ENCODE measurements around the gene ACOX1.

DNA sequence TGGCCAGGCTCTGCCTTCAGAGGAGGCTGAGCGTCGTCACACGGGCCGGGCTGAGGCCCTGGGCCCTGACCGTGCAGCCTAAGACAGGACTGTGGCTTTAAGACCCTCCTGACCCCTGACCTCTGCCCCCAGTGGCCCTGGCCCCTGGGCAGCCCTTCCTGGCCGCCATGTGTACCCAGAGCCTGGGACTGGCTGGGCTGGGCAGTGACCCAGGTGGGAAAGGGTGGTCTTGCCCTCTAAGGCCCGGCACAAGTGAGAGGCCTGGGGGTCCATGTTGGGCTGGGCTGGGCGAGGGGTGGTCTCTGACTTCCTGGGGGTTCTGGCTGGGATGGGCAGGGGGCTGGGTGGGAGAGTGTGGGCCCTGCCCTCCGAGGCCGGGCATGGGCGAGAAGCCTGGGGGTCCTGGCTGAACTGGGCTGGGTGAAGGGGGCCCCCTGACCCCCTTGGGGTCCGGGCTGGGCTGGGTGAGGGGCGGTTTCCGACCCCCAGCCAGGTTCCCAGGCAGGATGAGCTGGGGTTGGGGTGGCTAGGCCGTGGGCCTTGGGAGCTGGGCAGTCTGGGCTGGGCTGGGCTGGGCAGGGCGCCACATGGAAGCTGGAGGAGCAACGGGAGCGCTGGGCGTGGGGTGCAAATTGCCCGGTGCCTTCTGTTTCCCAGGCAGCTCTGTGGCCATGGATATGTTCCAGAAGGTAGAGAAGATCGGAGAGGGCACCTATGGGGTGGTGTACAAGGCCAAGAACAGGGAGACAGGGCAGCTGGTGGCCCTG is 22.0 kb upstream of the ACOX1 start, which contains the start of gene CDK3:
- TF ChIP-seq EZH2 (IDR thresholded peaks at IDR 0.05; ENCODE audit: low read length) = no peak
- TF ChIP-seq, protein P1, sequence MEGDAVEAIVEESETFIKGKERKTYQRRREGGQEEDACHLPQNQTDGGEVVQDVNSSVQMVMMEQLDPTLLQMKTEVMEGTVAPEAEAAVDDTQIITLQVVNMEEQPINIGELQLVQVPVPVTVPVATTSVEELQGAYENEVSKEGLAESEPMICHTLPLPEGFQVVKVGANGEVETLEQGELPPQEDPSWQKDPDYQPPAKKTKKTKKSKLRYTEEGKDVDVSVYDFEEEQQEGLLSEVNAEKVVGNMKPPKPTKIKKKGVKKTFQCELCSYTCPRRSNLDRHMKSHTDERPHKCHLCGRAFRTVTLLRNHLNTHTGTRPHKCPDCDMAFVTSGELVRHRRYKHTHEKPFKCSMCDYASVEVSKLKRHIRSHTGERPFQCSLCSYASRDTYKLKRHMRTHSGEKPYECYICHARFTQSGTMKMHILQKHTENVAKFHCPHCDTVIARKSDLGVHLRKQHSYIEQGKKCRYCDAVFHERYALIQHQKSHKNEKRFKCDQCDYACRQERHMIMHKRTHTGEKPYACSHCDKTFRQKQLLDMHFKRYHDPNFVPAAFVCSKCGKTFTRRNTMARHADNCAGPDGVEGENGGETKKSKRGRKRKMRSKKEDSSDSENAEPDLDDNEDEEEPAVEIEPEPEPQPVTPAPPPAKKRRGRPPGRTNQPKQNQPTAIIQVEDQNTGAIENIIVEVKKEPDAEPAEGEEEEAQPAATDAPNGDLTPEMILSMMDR (optimal IDR thresholded peaks at IDR 0.05 in 1 of 3, IDR thresholded peaks at IDR 0.05 in 1 of 3, conservative IDR thresholded peaks at IDR 0.05 in 1 of 3; ENCODE audit: extremely low read depth in 1 of 3, insufficient read depth in 2 of 3, low read length in 3 of 3) = no peak
